ENCODE measurements around the gene RASIP1. TPM values are rescaled to one million over a fixed set of nuclear protein-coding genes. Genes with fewer than 3 reads are reported as not detected.
"Not testable (repeated sequence)": the region's sequence is repeated elsewhere in the genome, so short reads cannot be mapped to it uniquely, and the experiment has no call there.

The RASIP1 gene
- 0.10 TPM for total RNA-seq

- Histone ChIP-seq H3K4me3 (ENCODE audit: low read length) (no peak within 1 kb of the TSS), H3K9me3 (ENCODE audit: low read depth, low read length) (no peaks in the 10 kb centered on the region), H3K27me3 (ENCODE audit: insufficient read depth, low read length) (peaks cover 20% of the 10 kb centered on the region)
Observed at GRCh38 chr19:48740164-48740972, at the start of gene RASIP1. TSS of gene RASIP1 (minus strand) at chr19:48740610. CDS start at chr19:48740282, 328 bp downstream.

GRCh38 chr19:48787331-48787730 lies 46.9 kb upstream of the RASIP1 start:
- not testable (repeated sequence) for H3K4me1 ChIP-seq (ENCODE audit: insufficient read depth, low read length); H3K4me3 ChIP-seq (ENCODE audit: low read length); H3K27me3 ChIP-seq (ENCODE audit: insufficient read depth, low read length); H3K9me3 ChIP-seq (ENCODE audit: low read depth, low read length)

More at GRCh38 chr19:48740164-48740972, at the start of gene RASIP1:
- H3K4me1 ChIP-seq (ENCODE audit: insufficient read depth, low read length): peaks cover 23% of the 10 kb centered on the region

GRCh38 chr19:48786422-48786821 lies 46.0 kb upstream of the RASIP1 start:
- not testable (repeated sequence) for H3K4me3 ChIP-seq (ENCODE audit: low read length); H3K27me3 ChIP-seq (ENCODE audit: insufficient read depth, low read length); H3K9me3 ChIP-seq (ENCODE audit: low read depth, low read length); H3K4me1 ChIP-seq (ENCODE audit: insufficient read depth, low read length)

- Histone ChIP-seq H3K9me3 (ENCODE audit: low read depth, low read length) (no peaks in the 10 kb centered on the region), H3K27me3 (ENCODE audit: insufficient read depth, low read length) (no peaks in the 10 kb centered on the region), H3K4me1 (ENCODE audit: insufficient read depth, low read length) (peaks cover 3% of the 10 kb centered on the region), H3K4me3 (ENCODE audit: low read length) (no peak overlapping the region)
Observed at GRCh38 chr19:48784527-48784926, 44.1 kb upstream of the RASIP1 start.

DNA sequence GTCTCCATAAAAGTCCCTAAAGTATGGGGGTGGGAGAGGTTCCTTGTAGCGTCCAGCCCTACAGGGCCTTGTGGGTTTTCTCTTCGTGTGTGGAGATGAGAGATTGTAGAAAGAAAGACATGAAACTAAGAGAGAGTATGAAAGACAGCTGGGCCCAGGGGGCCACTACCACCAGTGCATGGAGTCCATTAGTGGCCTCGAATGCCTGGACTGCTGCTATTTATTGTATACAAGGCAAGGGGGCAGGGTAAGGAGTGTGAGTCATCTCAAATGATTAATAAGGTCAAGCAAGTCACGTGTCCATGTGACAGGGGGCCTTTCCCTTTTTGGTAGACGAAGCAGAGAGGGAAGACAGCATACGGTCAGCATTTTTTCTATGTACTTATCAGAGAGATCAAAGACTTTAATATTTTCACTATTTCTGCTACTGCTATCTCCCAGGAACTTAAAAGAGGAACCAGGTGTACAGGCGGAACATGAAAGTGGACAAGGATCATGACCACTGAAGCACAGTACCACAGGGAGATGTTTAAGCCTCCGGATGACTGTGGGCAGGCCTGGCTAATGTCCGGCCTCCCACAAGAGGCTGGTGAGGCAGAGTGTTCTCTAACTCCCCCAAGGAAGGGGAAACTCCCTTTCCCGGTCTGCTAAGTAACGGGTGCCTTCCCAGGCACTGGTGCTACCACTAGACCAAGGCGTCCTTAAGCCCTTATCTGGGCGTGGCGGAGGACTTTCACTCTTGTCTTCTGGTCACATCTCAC lies 40.4 kb upstream of the RASIP1 start:
- Histone ChIP-seq H3K4me1 (ENCODE audit: insufficient read depth, low read length) (peaks cover 3% of the 10 kb centered on the region), H3K27me3 (ENCODE audit: insufficient read depth, low read length) (no peaks in the 10 kb centered on the region), H3K9me3 (ENCODE audit: low read depth, low read length) (no peaks in the 10 kb centered on the region), H3K4me3 (ENCODE audit: low read length) (no peak overlapping the region)

DNA sequence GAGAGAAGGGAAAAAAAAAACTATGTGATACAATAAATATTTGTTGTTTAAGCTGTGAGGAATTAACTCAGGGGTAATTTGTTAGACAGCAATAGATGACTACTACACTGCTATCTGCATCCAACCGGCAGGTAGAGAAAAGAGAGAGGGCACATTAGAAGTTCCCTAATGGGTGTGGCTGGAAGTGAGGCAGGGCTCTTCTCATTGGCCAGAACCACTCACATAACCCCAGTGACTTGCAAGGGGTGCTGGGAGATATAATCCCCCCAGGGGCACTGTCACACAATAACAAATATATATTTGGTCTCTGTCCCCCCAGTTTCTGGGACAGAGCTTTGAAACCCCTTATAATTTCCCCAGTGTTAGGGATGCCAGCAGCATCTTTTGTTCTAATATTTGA lies 39.2 kb upstream of the RASIP1 start:
- Histone ChIP-seq H3K27me3 (ENCODE audit: insufficient read depth, low read length) (no peaks in the 10 kb centered on the region), H3K9me3 (ENCODE audit: low read depth, low read length) (no peaks in the 10 kb centered on the region), H3K4me3 (ENCODE audit: low read length) (no peak overlapping the region), H3K4me1 (ENCODE audit: insufficient read depth, low read length) (peaks cover 3% of the 10 kb centered on the region)

- no peaks in the 10 kb centered on the region for H3K9me3 ChIP-seq (ENCODE audit: low read depth, low read length)
Observed at GRCh38 chr19:48777720-48778119, 37.3 kb upstream of the RASIP1 start.

DNA sequence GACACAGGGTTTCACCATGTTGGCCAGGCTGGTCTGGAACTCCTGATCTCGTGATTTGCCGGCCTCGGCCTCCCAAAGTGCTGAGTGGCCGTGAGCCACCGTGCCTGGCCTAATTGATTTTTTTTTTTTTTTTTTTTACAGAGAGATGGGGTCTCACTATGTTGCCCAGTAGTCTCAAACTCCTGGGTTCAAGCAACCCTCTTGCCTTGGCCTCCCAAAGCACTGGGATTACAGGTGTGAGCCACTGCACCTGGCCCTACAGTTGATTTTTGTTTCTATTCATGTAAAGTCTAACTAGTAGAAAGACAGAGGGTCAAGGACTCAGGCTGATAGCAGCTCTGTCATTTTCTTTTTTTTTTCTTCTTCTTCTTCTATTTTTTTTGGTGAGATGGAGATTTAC lies 36.7 kb upstream of the RASIP1 start:
- H3K27me3 ChIP-seq (ENCODE audit: insufficient read depth, low read length): no peaks in the 10 kb centered on the region
- H3K9me3 ChIP-seq (ENCODE audit: low read depth, low read length): no peaks in the 10 kb centered on the region
- peaks cover 3% of the 10 kb centered on the region for H3K4me1 ChIP-seq (ENCODE audit: insufficient read depth, low read length)
- H3K4me3 ChIP-seq (ENCODE audit: low read length): no peak overlapping the region

More at GRCh38 chr19:48777720-48778119, 37.3 kb upstream of the RASIP1 start:
- peaks cover 3% of the 10 kb centered on the region for H3K4me1 ChIP-seq (ENCODE audit: insufficient read depth, low read length)
- H3K27me3 ChIP-seq (ENCODE audit: insufficient read depth, low read length): no peaks in the 10 kb centered on the region
- H3K4me3 ChIP-seq (ENCODE audit: low read length): no peak overlapping the region

DNA sequence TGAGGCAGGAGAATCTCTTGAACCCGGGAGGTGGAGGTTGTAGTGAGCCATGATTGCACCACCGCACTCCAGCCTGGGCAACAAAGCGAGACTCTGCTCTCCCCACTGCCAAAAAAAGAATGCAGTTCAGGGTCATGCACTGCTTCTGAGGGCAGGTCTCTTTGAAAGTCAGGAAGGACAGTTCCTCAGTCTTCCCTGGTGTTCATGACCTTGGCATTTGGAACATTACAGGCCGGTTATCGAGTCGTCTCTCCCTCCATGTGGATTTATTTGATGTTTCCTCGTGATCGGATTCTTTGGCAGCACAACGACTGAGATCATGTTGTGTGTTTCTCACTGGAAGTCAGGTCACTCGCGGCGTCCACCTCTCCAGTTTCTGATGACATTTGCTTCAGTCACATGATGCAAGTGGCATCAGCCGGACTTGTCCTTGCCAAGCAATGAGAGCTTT lies 32.1 kb upstream of the RASIP1 start:
- Histone ChIP-seq H3K4me1 (ENCODE audit: insufficient read depth, low read length) (peaks cover 12% of the 10 kb centered on the region), H3K9me3 (ENCODE audit: low read depth, low read length) (no peaks in the 10 kb centered on the region), H3K27me3 (ENCODE audit: insufficient read depth, low read length) (no peaks in the 10 kb centered on the region), H3K4me3 (ENCODE audit: low read length) (no peak overlapping the region)

- H3K4me1 ChIP-seq (ENCODE audit: insufficient read depth, low read length): peaks cover 12% of the 10 kb centered on the region
- no peaks in the 10 kb centered on the region for H3K27me3 ChIP-seq (ENCODE audit: insufficient read depth, low read length)
- no peak overlapping the region for H3K4me3 ChIP-seq (ENCODE audit: low read length)
- no peaks in the 10 kb centered on the region for H3K9me3 ChIP-seq (ENCODE audit: low read depth, low read length)
Observed at GRCh38 chr19:48770734-48771472, 30.5 kb upstream of the RASIP1 start.

DNA sequence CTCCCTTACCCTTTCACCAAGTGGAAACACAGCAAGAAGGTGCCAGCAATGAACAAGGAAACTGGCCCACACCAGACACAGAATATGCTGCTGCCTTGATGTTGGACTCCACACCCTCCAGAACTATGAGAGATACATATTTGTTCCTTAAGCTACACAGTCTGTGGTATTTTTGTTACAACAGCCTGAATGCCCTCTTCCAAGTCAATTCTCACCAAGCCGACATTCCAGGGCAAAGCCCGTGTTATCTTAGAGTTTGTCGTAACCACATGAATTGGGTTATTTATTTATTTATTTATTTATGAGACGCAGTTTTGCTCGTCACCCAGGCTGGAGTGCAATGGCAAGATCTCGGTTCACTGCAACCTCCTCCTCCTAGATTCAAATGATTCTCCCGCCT lies 29.9 kb upstream of the RASIP1 start:
- Histone ChIP-seq H3K27me3 (ENCODE audit: insufficient read depth, low read length) (no peaks in the 10 kb centered on the region), H3K4me1 (ENCODE audit: insufficient read depth, low read length) (peaks cover 12% of the 10 kb centered on the region), H3K4me3 (ENCODE audit: low read length) (no peak overlapping the region), H3K9me3 (ENCODE audit: low read depth, low read length) (no peaks in the 10 kb centered on the region)

DNA sequence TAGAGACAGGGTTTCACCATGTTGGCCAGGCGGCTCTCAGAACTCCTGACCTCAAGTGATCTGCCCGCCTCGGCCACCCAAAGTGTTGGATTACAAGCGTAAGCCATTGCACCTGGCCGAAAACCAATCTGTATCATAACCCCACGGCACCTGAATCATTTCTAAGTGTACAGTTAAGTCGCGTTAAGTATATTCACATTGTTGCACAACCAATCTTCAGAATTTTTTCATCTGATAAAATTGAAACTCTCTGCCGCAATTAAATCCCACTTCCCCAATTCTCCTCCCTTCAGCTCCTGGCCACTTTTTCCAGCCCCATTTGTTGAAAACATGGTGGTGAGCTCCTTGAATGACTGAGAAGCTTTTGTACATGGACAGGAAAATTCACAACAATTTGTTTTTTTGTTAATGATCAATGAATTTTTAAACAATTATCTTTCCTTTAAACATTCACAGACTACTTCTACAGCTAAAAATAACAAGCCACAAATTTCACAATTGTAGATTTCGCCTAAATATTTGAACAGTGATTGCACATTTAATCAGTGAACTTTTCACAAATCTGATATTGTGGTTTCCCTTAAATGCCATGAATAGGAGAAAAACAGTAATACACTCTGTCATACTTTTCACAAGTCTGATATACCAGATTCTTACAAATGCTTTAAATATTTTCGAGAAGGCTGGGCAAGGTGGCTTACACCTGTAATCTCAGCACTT lies 28.7 kb upstream of the RASIP1 start:
- Histone ChIP-seq H3K27me3 (ENCODE audit: insufficient read depth, low read length) (no peaks in the 10 kb centered on the region), H3K9me3 (ENCODE audit: low read depth, low read length) (no peaks in the 10 kb centered on the region), H3K4me3 (ENCODE audit: low read length) (no peak overlapping the region), H3K4me1 (ENCODE audit: insufficient read depth, low read length) (peaks cover 12% of the 10 kb centered on the region)

DNA sequence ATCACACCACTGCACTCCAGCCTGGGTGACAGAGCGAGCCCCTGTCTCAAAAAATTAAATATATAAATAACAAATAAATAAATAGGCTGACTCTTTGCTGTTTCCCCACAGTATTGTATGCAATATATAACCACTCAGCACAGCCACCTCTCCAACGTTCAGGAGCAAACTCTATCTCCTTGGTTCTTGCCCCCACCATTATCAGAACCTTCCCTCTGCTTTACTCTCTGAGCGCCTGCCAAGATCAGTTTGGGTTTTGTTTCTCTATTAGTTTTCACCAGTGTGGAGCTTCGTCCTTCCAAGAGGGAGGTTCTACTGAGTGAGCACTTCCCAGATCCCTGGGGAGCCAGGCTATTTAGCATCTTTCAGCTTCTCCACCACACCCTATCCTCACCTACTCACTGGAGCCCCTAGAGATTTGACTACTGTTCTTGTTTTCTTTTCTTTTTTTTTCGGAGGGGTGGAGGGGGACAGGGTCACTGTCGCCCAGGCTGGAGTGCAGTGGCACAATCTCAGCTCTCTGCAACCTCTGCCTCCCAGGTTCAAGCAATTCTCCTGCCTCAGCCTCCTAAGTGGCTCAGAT lies 27.9 kb upstream of the RASIP1 start:
- not testable (repeated sequence) for H3K4me3 ChIP-seq (ENCODE audit: low read length); H3K27me3 ChIP-seq (ENCODE audit: insufficient read depth, low read length); H3K9me3 ChIP-seq (ENCODE audit: low read depth, low read length)

GRCh38 chr19:48765816-48766215 lies 25.4 kb upstream of the RASIP1 start:
- H3K9me3 ChIP-seq (ENCODE audit: low read depth, low read length); H3K27me3 ChIP-seq (ENCODE audit: insufficient read depth, low read length); H3K4me3 ChIP-seq (ENCODE audit: low read length): not testable (repeated sequence)
- H3K4me1 ChIP-seq (ENCODE audit: insufficient read depth, low read length): peaks cover 12% of the 10 kb centered on the region

More for the DNA sequence above, 27.9 kb upstream of the RASIP1 start:
- H3K4me1 ChIP-seq (ENCODE audit: insufficient read depth, low read length): peaks cover 12% of the 10 kb centered on the region
